Liver (tissue), 9 donors: ENCODE results near the gene GNAO1. TPM values are rescaled to one million over a fixed set of nuclear protein-coding genes. Genes with fewer than 3 reads are reported as not detected.

Source experiments
- DNase-seq: peaks from one replicate; pipeline ENCODE4 v3.0.0-alpha.2; 2017; ENCODE audit warnings: low spot score
- H3K27ac ChIP-seq, 2 donors: one replicate each; pipeline ENCODE4 v1.7.0; 2013; ENCODE audit warnings: inconsistent platforms in 2 of 2, low read length in 2 of 2, control low read depth in 1 of 2, low read depth in 1 of 2, mild to moderate bottlenecking in 1 of 2
- H3K27me3 ChIP-seq, 4 donors: one replicate each; pipeline versions ENCODE4 v1.6.1 to v1.7.0; 2013; ENCODE audit warnings: low read length in 3 of 4, inconsistent platforms in 1 of 4, mild to moderate bottlenecking in 1 of 4, moderate library complexity in 1 of 4; ENCODE audit not compliant: control insufficient read depth in 4 of 4, insufficient read depth in 4 of 4
- H3K36me3 ChIP-seq, 4 donors: one replicate each; pipeline versions ENCODE4 v1.6.1 to v1.7.0; 2013; ENCODE audit warnings: low read length in 3 of 4, mild to moderate bottlenecking in 3 of 4, low read depth in 1 of 4, moderate library complexity in 1 of 4; ENCODE audit not compliant: control insufficient read depth in 4 of 4, insufficient read depth in 3 of 4
- H3K4me1 ChIP-seq, 4 donors: one replicate each; pipeline versions ENCODE4 v1.6.1 to v1.7.0; 2013; ENCODE audit warnings: low read length in 3 of 4, mild to moderate bottlenecking in 3 of 4, moderate library complexity in 1 of 4; ENCODE audit not compliant: control insufficient read depth in 4 of 4, insufficient read depth in 4 of 4
- H3K4me3 ChIP-seq, 3 donors: one replicate each; pipeline versions ENCODE4 v1.6.1 to v1.7.0; 2013; ENCODE audit warnings: low read length in 3 of 3, control low read depth in 1 of 3, low read depth in 1 of 3, mild to moderate bottlenecking in 1 of 3
- H3K9ac ChIP-seq, 2 donors: one replicate each; pipeline ENCODE4 v1.7.0; 2013; ENCODE audit warnings: low read length in 2 of 2, mild to moderate bottlenecking in 2 of 2, moderate library complexity in 2 of 2, control low read depth in 1 of 2, low read depth in 1 of 2
- H3K9me3 ChIP-seq, 4 donors: one replicate each; pipeline versions ENCODE4 v1.6.1 to v1.7.0; 2013; ENCODE audit warnings: low read length in 3 of 4; ENCODE audit not compliant: control insufficient read depth in 4 of 4
- EGR1 ChIP-seq, 2 donors: IDR thresholded peaks; 2 replicates each; pipeline ENCODE4 v1.6.1; 2016 to 2018; ENCODE audit warnings: antibody characterized with exemption in 2 of 2, low read depth in 2 of 2
- FOXA1 ChIP-seq: IDR thresholded peaks from 2 replicates; pipeline ENCODE4 v1.6.1; 2016; ENCODE audit warnings: antibody characterized with exemption
- FOXA2 ChIP-seq: IDR thresholded peaks from 2 replicates; pipeline ENCODE4 v1.6.1; 2016; ENCODE audit warnings: antibody characterized with exemption
- HNF4A ChIP-seq, 2 donors: conservative IDR thresholded peaks; 2 replicates each; pipeline ENCODE4 v1.6.1; 2016; ENCODE audit warnings: antibody characterized with exemption in 2 of 2, mild to moderate bottlenecking in 2 of 2
- HNF4G ChIP-seq: IDR thresholded peaks from 2 replicates; pipeline ENCODE4 v1.6.1; 2016; ENCODE audit warnings: antibody characterized with exemption
- NR2F2 ChIP-seq: IDR thresholded peaks from 2 replicates; pipeline ENCODE4 v1.6.1; 2016; ENCODE audit warnings: antibody characterized with exemption
- RAD21 ChIP-seq, 2 donors: IDR thresholded peaks; 2 replicates each; pipeline ENCODE4 v1.6.1; 2016; ENCODE audit warnings: antibody characterized with exemption in 2 of 2, mild to moderate bottlenecking in 2 of 2
- SP1 ChIP-seq: IDR thresholded peaks from 2 replicates; pipeline ENCODE4 v1.6.1; 2018; ENCODE audit warnings: antibody characterized with exemption, mild to moderate bottlenecking
- YY1 ChIP-seq: IDR thresholded peaks from 2 replicates; pipeline ENCODE4 v1.6.1; 2016; ENCODE audit warnings: antibody characterized with exemption, mild to moderate bottlenecking
- WGBS: extraction: QIAGEN DNeasy Blood & Tissue Kit; methylation state at CpG from one replicate; pipeline ENCODE4 v1.1.7; 2013; 5-methylcytosine and 5-hydroxymethylcytosine counted together
- polyA plus RNA-seq, 2 donors: library from polyadenylated mRNA; stranded (reverse) in 1 of 2; unstranded in 1 of 2; fragments of 200-250 nt in 1 of 2; fragments of >200 nt in 1 of 2; fragmentation: Nextera tagmentation in 1 of 2; extraction: Ambion mirVana in 1 of 2; gene quantifications; one replicate each; pipeline versions ENCODE4 v1.2.1 to v1.2.3, GENCODE V29; 2013 to 2015
- total RNA-seq, 2 donors: library from RNA; depleted of rRNA; stranded (reverse); fragments of >200 nt; gene quantifications; one replicate each; pipeline ENCODE4 v1.2.3, GENCODE V29; 2014
- TF ChIP-seq, protein P1 (sequence below): fragments of 150-350 bp; IDR thresholded peaks from 2 replicates; pipeline ENCODE4 v1.5.1; 2017; ENCODE audit warnings: improper control_type of control experiment, low read depth, low read length; ENCODE audit not compliant: missing input control
- TF ChIP-seq, protein P2 (sequence below): IDR thresholded peaks from 2 replicates; pipeline ENCODE4 v1.6.1; 2016; ENCODE audit warnings: antibody characterized with exemption
- TF ChIP-seq, protein P3 (sequence below): IDR thresholded peaks from 2 replicates; pipeline ENCODE4 v1.6.1; 2016; ENCODE audit warnings: antibody characterized with exemption, mild to moderate bottlenecking
- TF ChIP-seq, protein P4 (sequence below): IDR thresholded peaks from 2 replicates; pipeline ENCODE4 v1.6.1; 2016; ENCODE audit warnings: antibody characterized with exemption
- donor health status: healthy.
- donor health status: healthy.
- donor health status: healthy.
- donor health status: healthy.
- donor health status: healthy.

Gene GNAO1
- total and polyA plus RNA-seq, 4 donors = 0.61 to 15.1 (median 7.0) TPM

DNA sequence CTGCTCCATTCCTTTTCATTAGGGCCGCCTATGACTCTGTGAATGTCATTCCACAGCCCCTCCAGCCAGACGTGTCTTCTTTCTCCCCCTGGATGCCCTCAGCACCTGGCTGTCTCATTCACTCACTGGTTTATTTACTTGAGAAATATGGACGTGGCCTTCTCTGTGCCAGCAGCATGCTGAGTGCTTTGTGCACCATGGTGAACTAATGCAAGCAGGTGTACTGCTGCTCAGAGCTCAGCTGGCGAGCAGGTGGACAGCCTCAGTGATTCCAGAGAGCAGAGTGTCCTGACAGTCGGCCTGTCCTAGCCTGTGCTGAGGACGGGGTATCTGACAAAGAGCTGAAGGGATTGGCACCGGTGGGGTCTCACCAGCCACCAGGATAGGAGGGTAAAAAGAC is 96.7 kb downstream of the GNAO1 start:
- Histone ChIP-seq H3K4me3 (no peak overlapping the region), H3K9me3 (no peaks in the 10 kb centered on the region), H3K36me3 (peaks cover 0 to 12% (median 2%) of the 10 kb centered on the region in 4 donors), H3K27ac (no peak overlapping the region), H3K9ac (no peak overlapping the region), H3K4me1 (peaks cover 0 to 4% (median 0%) of the 10 kb centered on the region in 4 donors), H3K27me3 (no peaks in the 10 kb centered on the region)
- WGBS = 92% methylated on average over 7 of the region's 7 CpGs
- TF ChIP-seq HNF4G = no peak
- no peak for TF ChIP-seq YY1
- TF ChIP-seq EGR1 (IDR thresholded peaks at IDR 0.05; ENCODE audit: low read depth in 2 of 2) = no peak
- no peak for DNase-seq

DNA sequence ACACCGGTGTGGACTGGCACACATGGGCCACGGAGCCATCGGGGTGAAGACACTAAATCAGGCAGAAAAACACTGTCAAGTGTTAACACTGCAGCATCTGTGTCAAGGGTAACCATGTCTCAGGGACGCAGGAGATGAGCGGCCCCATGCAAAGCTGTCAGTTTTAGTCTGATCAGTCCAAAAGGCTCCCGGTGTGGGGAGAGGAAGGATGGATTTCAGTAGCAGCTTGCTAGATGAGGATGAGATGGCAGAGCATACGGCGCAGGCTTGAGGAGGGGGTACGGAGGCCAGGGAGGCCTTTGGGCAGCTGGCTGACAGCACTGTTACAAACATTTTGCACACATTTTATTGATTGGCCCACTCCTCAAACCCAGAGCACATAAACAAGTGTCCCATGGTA is 98.1 kb downstream of the GNAO1 start:
- Histone ChIP-seq H3K9ac (no peak overlapping the region), H3K27me3 (no peaks in the 10 kb centered on the region), H3K36me3 (peaks cover 0 to 12% (median 2%) of the 10 kb centered on the region in 4 donors), H3K4me3 (no peak overlapping the region), H3K9me3 (no peaks in the 10 kb centered on the region), H3K4me1 (peaks cover 0 to 8% (median 0%) of the 10 kb centered on the region in 4 donors), H3K27ac (no peak overlapping the region)
- 94% methylated on average over 9 of the region's 9 CpGs for WGBS
- DNase-seq = no peak
- TF ChIP-seq SP1 (no peak), FOXA2 (no peak), RAD21 (IDR thresholded peaks at IDR 0.05) (no peak), FOXA1 (no peak), YY1 (no peak), HNF4G (no peak), HNF4A (conservative IDR thresholded peaks at IDR 0.05) (no peak), NR2F2 (no peak)
- TF ChIP-seq, protein P1, sequence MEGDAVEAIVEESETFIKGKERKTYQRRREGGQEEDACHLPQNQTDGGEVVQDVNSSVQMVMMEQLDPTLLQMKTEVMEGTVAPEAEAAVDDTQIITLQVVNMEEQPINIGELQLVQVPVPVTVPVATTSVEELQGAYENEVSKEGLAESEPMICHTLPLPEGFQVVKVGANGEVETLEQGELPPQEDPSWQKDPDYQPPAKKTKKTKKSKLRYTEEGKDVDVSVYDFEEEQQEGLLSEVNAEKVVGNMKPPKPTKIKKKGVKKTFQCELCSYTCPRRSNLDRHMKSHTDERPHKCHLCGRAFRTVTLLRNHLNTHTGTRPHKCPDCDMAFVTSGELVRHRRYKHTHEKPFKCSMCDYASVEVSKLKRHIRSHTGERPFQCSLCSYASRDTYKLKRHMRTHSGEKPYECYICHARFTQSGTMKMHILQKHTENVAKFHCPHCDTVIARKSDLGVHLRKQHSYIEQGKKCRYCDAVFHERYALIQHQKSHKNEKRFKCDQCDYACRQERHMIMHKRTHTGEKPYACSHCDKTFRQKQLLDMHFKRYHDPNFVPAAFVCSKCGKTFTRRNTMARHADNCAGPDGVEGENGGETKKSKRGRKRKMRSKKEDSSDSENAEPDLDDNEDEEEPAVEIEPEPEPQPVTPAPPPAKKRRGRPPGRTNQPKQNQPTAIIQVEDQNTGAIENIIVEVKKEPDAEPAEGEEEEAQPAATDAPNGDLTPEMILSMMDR = no peak
- TF ChIP-seq, protein P2, sequence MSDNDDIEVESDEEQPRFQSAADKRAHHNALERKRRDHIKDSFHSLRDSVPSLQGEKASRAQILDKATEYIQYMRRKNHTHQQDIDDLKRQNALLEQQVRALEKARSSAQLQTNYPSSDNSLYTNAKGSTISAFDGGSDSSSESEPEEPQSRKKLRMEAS = no peak
- TF ChIP-seq, protein P3, sequence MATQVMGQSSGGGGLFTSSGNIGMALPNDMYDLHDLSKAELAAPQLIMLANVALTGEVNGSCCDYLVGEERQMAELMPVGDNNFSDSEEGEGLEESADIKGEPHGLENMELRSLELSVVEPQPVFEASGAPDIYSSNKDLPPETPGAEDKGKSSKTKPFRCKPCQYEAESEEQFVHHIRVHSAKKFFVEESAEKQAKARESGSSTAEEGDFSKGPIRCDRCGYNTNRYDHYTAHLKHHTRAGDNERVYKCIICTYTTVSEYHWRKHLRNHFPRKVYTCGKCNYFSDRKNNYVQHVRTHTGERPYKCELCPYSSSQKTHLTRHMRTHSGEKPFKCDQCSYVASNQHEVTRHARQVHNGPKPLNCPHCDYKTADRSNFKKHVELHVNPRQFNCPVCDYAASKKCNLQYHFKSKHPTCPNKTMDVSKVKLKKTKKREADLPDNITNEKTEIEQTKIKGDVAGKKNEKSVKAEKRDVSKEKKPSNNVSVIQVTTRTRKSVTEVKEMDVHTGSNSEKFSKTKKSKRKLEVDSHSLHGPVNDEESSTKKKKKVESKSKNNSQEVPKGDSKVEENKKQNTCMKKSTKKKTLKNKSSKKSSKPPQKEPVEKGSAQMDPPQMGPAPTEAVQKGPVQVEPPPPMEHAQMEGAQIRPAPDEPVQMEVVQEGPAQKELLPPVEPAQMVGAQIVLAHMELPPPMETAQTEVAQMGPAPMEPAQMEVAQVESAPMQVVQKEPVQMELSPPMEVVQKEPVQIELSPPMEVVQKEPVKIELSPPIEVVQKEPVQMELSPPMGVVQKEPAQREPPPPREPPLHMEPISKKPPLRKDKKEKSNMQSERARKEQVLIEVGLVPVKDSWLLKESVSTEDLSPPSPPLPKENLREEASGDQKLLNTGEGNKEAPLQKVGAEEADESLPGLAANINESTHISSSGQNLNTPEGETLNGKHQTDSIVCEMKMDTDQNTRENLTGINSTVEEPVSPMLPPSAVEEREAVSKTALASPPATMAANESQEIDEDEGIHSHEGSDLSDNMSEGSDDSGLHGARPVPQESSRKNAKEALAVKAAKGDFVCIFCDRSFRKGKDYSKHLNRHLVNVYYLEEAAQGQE = no peak
- TF ChIP-seq, protein P4, sequence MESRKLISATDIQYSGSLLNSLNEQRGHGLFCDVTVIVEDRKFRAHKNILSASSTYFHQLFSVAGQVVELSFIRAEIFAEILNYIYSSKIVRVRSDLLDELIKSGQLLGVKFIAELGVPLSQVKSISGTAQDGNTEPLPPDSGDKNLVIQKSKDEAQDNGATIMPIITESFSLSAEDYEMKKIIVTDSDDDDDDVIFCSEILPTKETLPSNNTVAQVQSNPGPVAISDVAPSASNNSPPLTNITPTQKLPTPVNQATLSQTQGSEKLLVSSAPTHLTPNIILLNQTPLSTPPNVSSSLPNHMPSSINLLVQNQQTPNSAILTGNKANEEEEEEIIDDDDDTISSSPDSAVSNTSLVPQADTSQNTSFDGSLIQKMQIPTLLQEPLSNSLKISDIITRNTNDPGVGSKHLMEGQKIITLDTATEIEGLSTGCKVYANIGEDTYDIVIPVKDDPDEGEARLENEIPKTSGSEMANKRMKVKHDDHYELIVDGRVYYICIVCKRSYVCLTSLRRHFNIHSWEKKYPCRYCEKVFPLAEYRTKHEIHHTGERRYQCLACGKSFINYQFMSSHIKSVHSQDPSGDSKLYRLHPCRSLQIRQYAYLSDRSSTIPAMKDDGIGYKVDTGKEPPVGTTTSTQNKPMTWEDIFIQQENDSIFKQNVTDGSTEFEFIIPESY = no peak
